ENCODE results near the gene VASN.

GRCh38 chr16:4416200-4417032 is 44.8 kb downstream of the VASN start, which contains the start of gene CORO7:
- TF ChIP-seq EZH2phosphoT487 (IDR thresholded peaks at IDR 0.05; ENCODE audit: borderline replicate concordance, low read length) (no peak), CTCF (IDR thresholded peaks at IDR 0.05; ENCODE audit: low read depth, low read length, poor library complexity, severe bottlenecking) (no peak)

All from DOHH2 (cell line).